Lower lobe of right lung (tissue), 2 donors: ENCODE data around the gene TAS2R4. TPM values are rescaled to one million over a fixed set of nuclear protein-coding genes. Genes with fewer than 3 reads are reported as not detected.
"Not testable (repeated sequence)": the region's sequence is repeated elsewhere in the genome, so short reads cannot be mapped to it uniquely, and the experiment has no call there.

ENCODE experiments used
- ATAC-seq, 2 donors: fragments of 200-7000 bp; cut with Tn5 transposase; one replicate each; pipeline ENCODE4 v1.9.1; 2020 to 2022; ENCODE audit warnings: mild to moderate bottlenecking in 2 of 2, moderate library complexity in 2 of 2
- DNase-seq: peaks from one replicate; pipeline ENCODE4 v3.0.0-alpha.2; 2020
- H3K27ac ChIP-seq: fragments of 200-600 bp; one replicate; pipeline ENCODE4 v1.8.0; 2022
- H3K27me3 ChIP-seq: fragments of 200-600 bp; one replicate; pipeline ENCODE4 v1.8.0; 2022; ENCODE audit warnings: low read depth
- H3K36me3 ChIP-seq: fragments of 200-600 bp; one replicate; pipeline ENCODE4 v1.8.0; 2022; ENCODE audit warnings: mild to moderate bottlenecking
- H3K4me1 ChIP-seq: fragments of 200-600 bp; one replicate; pipeline ENCODE4 v1.8.0; 2022
- H3K4me3 ChIP-seq: fragments of 200-600 bp; one replicate; pipeline ENCODE4 v1.8.0; 2022; ENCODE audit warnings: mild to moderate bottlenecking
- H3K9me3 ChIP-seq: fragments of 200-600 bp; one replicate; pipeline ENCODE4 v1.8.0; 2022
- intact Hi-C: fragments of 100-400 bp; cut with DNase I; formaldehyde crosslinking; loops from one replicate; pipeline ENCODE4 v1.11.0; 2022
- total RNA-seq: library from RNA; stranded (reverse); fragmentation: NEBNext Ultra II Directional; extraction: Animal tissue kit (Norgen Biotek cat#: 25700); gene quantifications from one replicate; pipeline ENCODE4 v1.2.1, GENCODE V29; 2021
- TF ChIP-seq, protein P1 (sequence below): fragments of 200-600 bp; IDR thresholded peaks from one replicate; pipeline ENCODE4 v1.8.0; 2022; ENCODE audit warnings: antibody characterized with exemption, mild to moderate bottlenecking
- donor health status: DM: no; HTN: yes; CAD: no; lungs with severe emphysema.

Gene TAS2R4
- total RNA-seq, 1 donor from 2014 or later, result 2.0 TPM

DNA sequence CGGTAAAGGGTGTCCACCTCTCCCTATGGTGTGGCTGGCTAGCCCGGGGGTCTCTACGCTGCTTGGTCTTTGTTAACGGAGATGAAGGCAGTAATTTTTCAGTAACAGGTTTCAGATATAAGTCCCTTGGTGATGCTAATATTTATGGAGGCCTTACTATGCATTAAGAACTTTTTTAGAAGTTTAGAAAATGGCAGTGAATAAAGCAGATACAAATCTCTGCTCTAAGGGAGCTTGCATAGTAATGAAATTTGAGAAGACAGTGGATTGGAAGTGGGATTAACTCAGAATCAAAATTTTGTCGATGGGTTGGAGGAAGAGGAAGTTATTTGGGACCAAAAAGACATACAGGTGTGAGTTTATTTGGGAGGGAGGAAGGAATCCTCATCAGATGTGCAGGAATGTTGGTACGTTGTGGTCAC lies 37.9 kb upstream of the TAS2R4 start:
- Histone ChIP-seq H3K4me3 (peak overlapping the region; percentile 80), H3K27me3 (no peaks in the 10 kb centered on the region), H3K4me1 (peaks cover 33% of the 10 kb centered on the region), H3K27ac (peak overlapping the region; percentile 84), H3K9me3 (no peaks in the 10 kb centered on the region), H3K36me3 (peaks cover 42% of the 10 kb centered on the region)
- intact Hi-C loops, result no loop called here
- ATAC-seq (no peak), DNase-seq (no peak)
- TF ChIP-seq, protein P1, sequence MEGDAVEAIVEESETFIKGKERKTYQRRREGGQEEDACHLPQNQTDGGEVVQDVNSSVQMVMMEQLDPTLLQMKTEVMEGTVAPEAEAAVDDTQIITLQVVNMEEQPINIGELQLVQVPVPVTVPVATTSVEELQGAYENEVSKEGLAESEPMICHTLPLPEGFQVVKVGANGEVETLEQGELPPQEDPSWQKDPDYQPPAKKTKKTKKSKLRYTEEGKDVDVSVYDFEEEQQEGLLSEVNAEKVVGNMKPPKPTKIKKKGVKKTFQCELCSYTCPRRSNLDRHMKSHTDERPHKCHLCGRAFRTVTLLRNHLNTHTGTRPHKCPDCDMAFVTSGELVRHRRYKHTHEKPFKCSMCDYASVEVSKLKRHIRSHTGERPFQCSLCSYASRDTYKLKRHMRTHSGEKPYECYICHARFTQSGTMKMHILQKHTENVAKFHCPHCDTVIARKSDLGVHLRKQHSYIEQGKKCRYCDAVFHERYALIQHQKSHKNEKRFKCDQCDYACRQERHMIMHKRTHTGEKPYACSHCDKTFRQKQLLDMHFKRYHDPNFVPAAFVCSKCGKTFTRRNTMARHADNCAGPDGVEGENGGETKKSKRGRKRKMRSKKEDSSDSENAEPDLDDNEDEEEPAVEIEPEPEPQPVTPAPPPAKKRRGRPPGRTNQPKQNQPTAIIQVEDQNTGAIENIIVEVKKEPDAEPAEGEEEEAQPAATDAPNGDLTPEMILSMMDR, result no peak

DNA sequence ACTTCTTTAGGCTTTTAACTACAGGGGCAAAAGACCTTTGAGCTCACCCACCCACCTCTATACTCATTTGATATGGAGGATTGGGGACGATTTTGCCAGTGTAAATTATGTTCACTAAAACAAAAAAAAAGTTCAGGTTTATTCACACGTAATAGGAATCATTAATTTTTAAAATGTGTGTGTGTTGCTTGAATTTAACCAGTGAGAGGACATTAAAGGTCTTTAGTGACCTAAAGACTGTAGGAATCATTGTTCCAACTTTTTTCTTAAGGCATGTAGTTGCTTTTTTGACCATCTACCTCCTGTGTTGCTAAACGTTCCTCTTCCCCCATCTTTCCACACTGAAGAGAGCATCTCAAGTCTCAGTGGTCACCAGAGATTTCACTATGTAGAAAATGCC lies 37.2 kb upstream of the TAS2R4 start:
- no peak for ATAC-seq
- Histone ChIP-seq H3K36me3 (peaks cover 48% of the 10 kb centered on the region), H3K27me3 (no peaks in the 10 kb centered on the region), H3K27ac (no peak overlapping the region), H3K4me3 (peak overlapping the region; percentile 80), H3K4me1 (peaks cover 33% of the 10 kb centered on the region), H3K9me3 (no peaks in the 10 kb centered on the region)
- TF ChIP-seq, protein P1, result no peak
- DNase-seq, result no peak
- intact Hi-C loops, result no loop called here

DNA sequence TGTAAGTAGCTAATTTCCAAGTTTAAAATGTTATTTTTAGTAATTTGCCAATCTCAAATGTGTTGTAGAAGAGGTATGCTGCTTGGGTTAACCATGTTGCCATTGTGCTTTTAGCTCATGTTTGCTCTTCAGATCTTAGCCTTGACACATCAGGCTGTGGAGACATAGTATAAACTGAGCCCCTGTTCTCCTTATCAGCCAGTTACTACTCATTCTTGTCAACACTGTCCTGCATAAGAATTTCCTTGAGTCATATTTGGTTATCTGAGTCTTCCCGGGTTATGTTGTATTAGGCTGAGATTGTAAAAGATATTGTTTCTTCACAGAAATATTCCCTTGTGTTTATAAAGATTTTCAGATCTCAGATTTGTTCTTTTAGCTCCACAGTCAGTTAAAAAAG lies 34.2 kb upstream of the TAS2R4 start:
- intact Hi-C loops, result no loop called here
- peaks cover 78% of the 10 kb centered on the region for H3K36me3 ChIP-seq
- ATAC-seq, result no peak

DNA sequence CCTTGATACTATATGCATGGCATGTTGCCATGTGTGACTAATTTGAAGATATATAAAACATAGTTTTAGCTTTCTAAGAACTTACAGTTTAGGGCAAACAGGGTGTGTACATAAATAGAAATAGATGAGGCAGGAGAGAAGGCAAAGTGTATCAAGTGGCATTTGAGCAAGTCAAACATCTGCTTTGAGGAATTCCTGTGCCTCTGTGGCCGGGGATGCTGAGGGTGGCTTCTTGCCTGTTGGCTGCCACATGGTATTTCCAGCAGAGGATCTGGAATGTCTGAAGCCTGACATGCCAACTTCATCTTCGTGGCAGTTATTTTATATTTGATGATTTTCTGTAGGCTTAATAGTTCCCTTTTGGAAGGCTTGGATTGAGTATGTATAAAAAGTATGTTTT lies 32.3 kb upstream of the TAS2R4 start:
- Histone ChIP-seq H3K27ac (no peak overlapping the region), H3K27me3 (no peaks in the 10 kb centered on the region), H3K4me1 (peaks cover 21% of the 10 kb centered on the region), H3K9me3 (no peaks in the 10 kb centered on the region), H3K36me3 (peaks cover 97% of the 10 kb centered on the region), H3K4me3 (no peak overlapping the region)
- intact Hi-C loops, result no loop called here
- no peak for ATAC-seq
- no peak for DNase-seq
- TF ChIP-seq, protein P1, result no peak

More for the DNA sequence above, 34.2 kb upstream of the TAS2R4 start:
- TF ChIP-seq, protein P1, result no peak
- Histone ChIP-seq H3K27me3 (no peaks in the 10 kb centered on the region), H3K27ac (no peak overlapping the region), H3K4me1 (peaks cover 30% of the 10 kb centered on the region), H3K9me3 (no peaks in the 10 kb centered on the region), H3K4me3 (no peak overlapping the region)
- DNase-seq, result no peak

DNA sequence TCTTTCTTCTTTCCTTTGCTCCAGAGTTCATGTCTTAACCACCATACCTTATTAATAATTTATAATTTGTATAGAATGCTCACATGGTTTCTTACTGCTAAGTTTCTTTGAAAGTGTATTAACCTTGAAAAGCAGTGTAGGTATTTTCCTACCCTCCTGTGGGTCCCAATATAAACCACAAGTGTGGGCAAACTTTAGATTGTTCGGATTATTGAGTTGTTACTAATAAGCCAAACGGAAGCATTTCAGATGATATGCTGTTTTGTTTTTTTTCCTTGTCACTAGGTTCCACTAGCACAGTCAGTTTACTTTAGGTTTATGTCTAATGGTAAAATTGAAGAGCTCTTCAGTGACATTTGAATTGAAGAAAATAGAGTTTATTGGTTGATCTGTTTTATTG lies 28.1 kb upstream of the TAS2R4 start:
- Histone ChIP-seq H3K4me1 (no peaks in the 10 kb centered on the region), H3K9me3 (peaks cover 29% of the 10 kb centered on the region), H3K36me3 (peaks cover 100% of the 10 kb centered on the region), H3K4me3 (no peak overlapping the region), H3K27ac (no peak overlapping the region), H3K27me3 (no peaks in the 10 kb centered on the region)
- intact Hi-C loops, result no loop called here
- DNase-seq (no peak), ATAC-seq (no peak)
- TF ChIP-seq, protein P1, result no peak

DNA sequence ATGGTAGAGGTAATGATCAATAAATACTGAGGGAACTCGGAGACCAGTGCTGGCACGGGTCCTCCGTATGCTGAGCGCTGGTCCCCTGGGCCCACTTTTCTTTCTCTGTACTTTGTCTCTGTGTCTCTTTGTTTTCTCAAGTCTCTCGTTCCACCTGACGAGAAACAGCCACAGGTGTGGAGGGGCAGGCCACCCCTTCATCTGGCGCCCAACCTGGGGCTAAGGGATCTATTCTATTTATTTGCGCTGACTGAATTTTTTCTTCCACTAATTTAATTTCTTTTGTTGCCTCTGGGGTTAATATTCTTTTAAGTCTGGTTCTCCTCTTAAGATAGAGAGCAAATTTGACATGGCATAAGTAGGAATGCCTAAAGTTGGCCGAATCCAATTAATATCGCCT lies 24.6 kb upstream of the TAS2R4 start:
- intact Hi-C loops, H3K27me3 ChIP-seq, ATAC-seq, H3K4me1 ChIP-seq, H3K4me3 ChIP-seq, H3K27ac ChIP-seq, DNase-seq: not testable (repeated sequence)
- Histone ChIP-seq H3K36me3 (peaks cover 100% of the 10 kb centered on the region), H3K9me3 (peaks cover 29% of the 10 kb centered on the region)
